Measurements from ENCODE around the gene GPR142. TPM values are rescaled to one million over a fixed set of nuclear protein-coding genes. Genes with fewer than 3 reads are reported as not detected.

The GPR142 gene
- total RNA-seq, 1 donor from 2014 or later = 20.7 TPM

DNA sequence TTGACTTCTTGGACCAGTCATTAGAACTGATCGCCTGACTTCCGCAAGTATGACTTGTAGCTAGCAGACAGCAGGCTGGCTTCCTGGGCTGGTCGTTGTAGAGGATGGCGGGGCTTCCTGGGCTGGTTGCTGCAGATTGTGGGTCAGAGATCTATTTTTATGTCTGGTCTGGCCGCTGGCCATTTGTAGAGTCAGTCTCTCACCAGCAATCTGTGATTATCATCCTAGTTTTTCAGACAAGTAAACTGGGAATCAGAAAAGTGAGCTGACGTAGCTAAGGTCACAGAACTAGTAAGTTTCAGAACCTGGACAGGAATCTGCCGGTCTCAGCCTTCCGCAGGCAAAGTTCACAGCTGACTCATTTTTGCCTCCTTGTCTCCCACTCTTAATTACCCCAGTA, 19.1 kb downstream of the GPR142 start:
- Mint-ChIP-seq H3K4me1 (ENCODE audit: low read depth, unreplicated experiment) (peaks cover 4% of the 10 kb centered on the region), H3K4me3 (ENCODE audit: unreplicated experiment) (no peak overlapping the region), H3K27ac (ENCODE audit: unreplicated experiment) (no peak overlapping the region), H3K36me3 (ENCODE audit: unreplicated experiment) (no peaks in the 10 kb centered on the region), H3K27me3 (ENCODE audit: unreplicated experiment) (peaks cover 2% of the 10 kb centered on the region), H3K9me3 (ENCODE audit: unreplicated experiment) (peaks cover 15% of the 10 kb centered on the region)
- TF ChIP-seq, protein P1, sequence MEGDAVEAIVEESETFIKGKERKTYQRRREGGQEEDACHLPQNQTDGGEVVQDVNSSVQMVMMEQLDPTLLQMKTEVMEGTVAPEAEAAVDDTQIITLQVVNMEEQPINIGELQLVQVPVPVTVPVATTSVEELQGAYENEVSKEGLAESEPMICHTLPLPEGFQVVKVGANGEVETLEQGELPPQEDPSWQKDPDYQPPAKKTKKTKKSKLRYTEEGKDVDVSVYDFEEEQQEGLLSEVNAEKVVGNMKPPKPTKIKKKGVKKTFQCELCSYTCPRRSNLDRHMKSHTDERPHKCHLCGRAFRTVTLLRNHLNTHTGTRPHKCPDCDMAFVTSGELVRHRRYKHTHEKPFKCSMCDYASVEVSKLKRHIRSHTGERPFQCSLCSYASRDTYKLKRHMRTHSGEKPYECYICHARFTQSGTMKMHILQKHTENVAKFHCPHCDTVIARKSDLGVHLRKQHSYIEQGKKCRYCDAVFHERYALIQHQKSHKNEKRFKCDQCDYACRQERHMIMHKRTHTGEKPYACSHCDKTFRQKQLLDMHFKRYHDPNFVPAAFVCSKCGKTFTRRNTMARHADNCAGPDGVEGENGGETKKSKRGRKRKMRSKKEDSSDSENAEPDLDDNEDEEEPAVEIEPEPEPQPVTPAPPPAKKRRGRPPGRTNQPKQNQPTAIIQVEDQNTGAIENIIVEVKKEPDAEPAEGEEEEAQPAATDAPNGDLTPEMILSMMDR (IDR thresholded peaks at IDR 0.05; ENCODE audit: partially characterized antibody, unreplicated experiment) = no peak
- no peak for DNase-seq

DNA sequence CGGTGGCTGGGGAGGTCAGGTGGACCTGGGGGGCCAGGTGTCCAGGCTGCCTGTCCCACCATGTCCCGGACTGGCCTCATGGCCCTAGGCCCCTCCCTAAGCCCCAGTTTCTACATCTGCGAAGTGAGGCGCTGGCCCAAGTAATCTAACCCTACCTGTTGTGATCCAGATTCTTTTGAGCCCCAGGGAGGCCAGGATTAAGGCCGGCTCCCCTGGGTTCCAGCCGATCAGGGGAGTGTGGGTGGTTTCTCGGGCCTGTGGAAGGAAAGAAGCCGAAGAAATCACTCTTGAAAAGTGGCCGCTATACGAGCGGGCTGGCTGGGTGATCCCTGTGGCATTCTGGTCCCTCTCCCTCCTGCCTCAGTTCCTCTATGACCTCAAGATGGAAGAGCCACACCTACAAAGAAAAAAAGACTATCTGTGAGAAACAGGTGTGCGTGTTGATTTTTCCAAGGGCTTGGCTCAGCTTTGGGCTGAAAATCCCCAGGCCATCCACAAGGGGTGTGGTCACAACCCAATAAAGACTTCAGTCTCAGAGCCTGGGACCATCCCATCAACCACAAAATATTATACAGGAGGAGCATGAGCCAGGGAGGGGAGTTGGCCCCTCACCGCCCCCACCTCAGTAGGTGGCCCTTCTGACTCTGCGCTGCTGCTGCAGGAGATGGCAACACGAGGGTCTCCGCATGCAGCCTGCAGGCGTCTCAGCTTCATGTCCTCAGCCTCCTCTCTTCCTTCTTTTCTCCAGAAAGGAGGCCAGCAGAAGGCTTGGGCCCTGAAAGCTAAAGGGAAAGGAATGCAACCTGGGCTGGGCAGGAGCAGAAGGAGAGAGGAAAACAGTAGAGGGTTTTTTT, 20.3 kb downstream of the GPR142 start:
- Mint-ChIP-seq H3K36me3 (ENCODE audit: unreplicated experiment) (no peaks in the 10 kb centered on the region), H3K27me3 (ENCODE audit: unreplicated experiment) (peaks cover 2% of the 10 kb centered on the region), H3K4me3 (ENCODE audit: unreplicated experiment) (no peak overlapping the region), H3K9me3 (ENCODE audit: unreplicated experiment) (peaks cover 15% of the 10 kb centered on the region), H3K27ac (ENCODE audit: unreplicated experiment) (no peak overlapping the region), H3K4me1 (ENCODE audit: low read depth, unreplicated experiment) (peaks cover 4% of the 10 kb centered on the region)
- TF ChIP-seq, protein P1 (IDR thresholded peaks at IDR 0.05; ENCODE audit: partially characterized antibody, unreplicated experiment) = peak; percentile 19
- no peak for DNase-seq

- H3K36me3 Mint-ChIP-seq (ENCODE audit: unreplicated experiment) = no peaks in the 10 kb centered on the region
- H3K4me1 Mint-ChIP-seq (ENCODE audit: low read depth, unreplicated experiment) = peaks cover 15% of the 10 kb centered on the region
- peaks cover 13% of the 10 kb centered on the region for H3K9me3 Mint-ChIP-seq (ENCODE audit: unreplicated experiment)
- no peak overlapping the region for H3K27ac Mint-ChIP-seq (ENCODE audit: unreplicated experiment)
- peaks cover 7% of the 10 kb centered on the region for H3K27me3 Mint-ChIP-seq (ENCODE audit: unreplicated experiment)
- TF ChIP-seq, protein P1 (IDR thresholded peaks at IDR 0.05; ENCODE audit: partially characterized antibody, unreplicated experiment) = no peak
- H3K4me3 Mint-ChIP-seq (ENCODE audit: unreplicated experiment) = no peak overlapping the region
- no peak for DNase-seq
Measured at GRCh38 chr17:74389084-74389753, 21.9 kb downstream of the GPR142 start.

DNA sequence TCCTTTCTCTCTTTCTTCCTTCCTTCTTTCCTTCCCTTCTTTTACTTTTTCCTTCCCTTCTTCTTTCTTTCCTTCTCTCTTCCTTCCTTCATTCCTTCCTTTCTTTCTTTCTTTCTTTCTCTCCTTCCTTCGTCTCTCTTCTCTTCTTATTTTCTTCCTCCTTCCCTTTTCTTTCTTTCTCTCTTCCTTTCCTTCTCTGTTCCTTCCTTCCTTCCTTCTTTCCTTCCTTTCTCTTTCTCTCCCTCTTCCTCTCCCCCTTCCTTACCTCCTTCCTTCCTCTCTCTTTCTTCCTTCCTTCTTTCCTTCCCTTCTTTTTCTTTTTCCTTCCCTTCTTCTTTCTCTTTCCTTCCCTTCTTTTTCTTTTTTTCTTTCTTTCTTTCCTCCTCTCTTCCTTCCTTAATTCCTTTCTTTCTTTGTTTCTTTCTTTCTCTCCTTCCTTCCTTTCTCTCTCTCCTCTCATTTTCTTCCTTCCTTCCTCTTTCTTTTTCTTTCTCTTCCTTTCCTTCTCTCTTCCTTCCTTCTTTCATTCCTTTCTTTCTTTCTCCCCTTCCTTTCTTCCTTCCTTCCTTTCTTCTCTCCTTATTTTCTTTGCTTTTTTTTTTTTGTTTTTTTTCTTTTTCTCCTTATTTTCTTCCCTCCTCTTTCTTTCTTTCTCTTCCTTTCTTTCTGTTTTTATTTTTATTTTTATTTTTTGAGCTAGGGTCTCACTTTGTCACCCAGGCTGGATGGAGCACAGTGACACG, 22.8 kb downstream of the GPR142 start:
- no peaks in the 10 kb centered on the region for H3K36me3 Mint-ChIP-seq (ENCODE audit: unreplicated experiment)
- H3K27ac Mint-ChIP-seq (ENCODE audit: unreplicated experiment) = no peak overlapping the region
- peaks cover 7% of the 10 kb centered on the region for H3K27me3 Mint-ChIP-seq (ENCODE audit: unreplicated experiment)
- TF ChIP-seq, protein P1 (IDR thresholded peaks at IDR 0.05; ENCODE audit: partially characterized antibody, unreplicated experiment) = no peak
- peaks cover 13% of the 10 kb centered on the region for H3K9me3 Mint-ChIP-seq (ENCODE audit: unreplicated experiment)
- H3K4me1 Mint-ChIP-seq (ENCODE audit: low read depth, unreplicated experiment) = peaks cover 22% of the 10 kb centered on the region
- no peak for DNase-seq
- H3K4me3 Mint-ChIP-seq (ENCODE audit: unreplicated experiment) = no peak overlapping the region
